SK-N-SH (cell line): Measurements from ENCODE around the gene FOXI1. TPM values are rescaled to one million over a fixed set of nuclear protein-coding genes. Genes with fewer than 3 reads are reported as not detected.

ENCODE experiments used
- CTCF ChIA-PET: fragments of 300-600, 350-600 bp; formaldehyde crosslinking; extraction: SDS; loops from one replicate; lab custom pipeline; 2021; lab: Yijun Ruan, JAX
- POLR2A ChIA-PET: fragments of 350-600 bp; sonication (Branson Sonifier 250); formaldehyde crosslinking; extraction: SDS; loops from one replicate; lab custom pipeline; 2020; ENCODE audit warnings: antibody characterized with exemption, inconsistent platforms; lab: Yijun Ruan, JAX
- DNase-seq: peaks from one replicate; pipeline ENCODE4 v3.0.0; 2012
- H2AFZ ChIP-seq: fragments of 200-600 bp; sonication (generic); 2 replicates; pipeline ENCODE4 v1.8.1; 2016; ENCODE audit warnings: antibody characterized with exemption, mild to moderate bottlenecking, low read depth
- H3F3A ChIP-seq: fragments of 200-600 bp; sonication (generic); replicated peaks from 2 replicates; pipeline ENCODE3; 2016; ENCODE audit warnings: antibody characterized with exemption, mild to moderate bottlenecking; ENCODE audit not compliant: insufficient read depth
- H3K27ac ChIP-seq, 2 experiments: fragments of 200-500 bp in 1 of 2; fragments of 200-600 bp in 1 of 2; sonication (Bioruptor generic) in 1 of 2; sonication (generic), shearing (Covaris generic) in 1 of 2; 2 replicates each; pipeline versions ENCODE4 v1.5.1 to v1.6.1; 2014 to 2016; ENCODE audit warnings: low read depth in 2 of 2, inconsistent platforms in 1 of 2, low read length in 1 of 2, mild to moderate bottlenecking in 1 of 2, mixed read lengths in 1 of 2
- H3K27me3 ChIP-seq: fragments of 200-600 bp; sonication (generic), shearing (Covaris generic); 2 replicates; pipeline ENCODE4 v1.6.1; 2016; ENCODE audit warnings: mixed run types; ENCODE audit not compliant: insufficient read depth
- H3K36me3 ChIP-seq, 2 experiments: fragments of 200-500 bp in 1 of 2; fragments of 200-600 bp in 1 of 2; sonication (Bioruptor generic) in 1 of 2; sonication (generic) in 1 of 2; replicated peaks in 1 of 2; 2 replicates each; pipeline versions ENCODE3 to v1.5.1; 2014 to 2016; ENCODE audit warnings: low read length in 1 of 2, mild to moderate bottlenecking in 1 of 2; ENCODE audit not compliant: insufficient read depth in 2 of 2, control insufficient read depth in 1 of 2
- H3K4me1 ChIP-seq, 2 experiments: fragments of 200-500 bp in 1 of 2; fragments of 200-600 bp in 1 of 2; sonication (Bioruptor generic) in 1 of 2; sonication (generic), shearing (Covaris generic) in 1 of 2; 2 replicates each; pipeline versions ENCODE4 v1.5.1 to v1.6.1; 2014 to 2016; ENCODE audit warnings: low read depth in 1 of 2, low read length in 1 of 2, mixed run types in 1 of 2; ENCODE audit not compliant: insufficient read depth in 2 of 2, control insufficient read depth in 1 of 2
- H3K4me2 ChIP-seq: fragments of 200-600 bp; sonication (generic), shearing (Covaris generic); 2 replicates; pipeline ENCODE4 v1.6.1; 2017; ENCODE audit warnings: mixed run types
- H3K4me3 ChIP-seq, 2 experiments: fragments of 200-500 bp in 1 of 2; fragments of 200-600 bp in 1 of 2; sonication (Bioruptor generic) in 1 of 2; sonication (generic), shearing (Covaris generic) in 1 of 2; 2 replicates each; pipeline versions ENCODE4 v1.5.1 to v1.8.1; 2014 to 2016; ENCODE audit warnings: low read depth in 2 of 2, inconsistent platforms in 1 of 2, low read length in 1 of 2, mild to moderate bottlenecking in 1 of 2, mixed read lengths in 1 of 2, moderate library complexity in 1 of 2
- H3K79me2 ChIP-seq: fragments of 200-600 bp; sonication (generic); 2 replicates; pipeline ENCODE4 v1.8.1; 2017; ENCODE audit warnings: mild to moderate bottlenecking; ENCODE audit not compliant: insufficient read depth
- H3K9ac ChIP-seq: fragments of 200-600 bp; sonication (generic); 2 replicates; pipeline ENCODE4 v1.6.1; 2017; ENCODE audit warnings: mixed run types
- H3K9me2 ChIP-seq: fragments of 200-600 bp; sonication (generic); 2 replicates; pipeline ENCODE4 v1.6.1; 2017; ENCODE audit warnings: mixed run types
- H3K9me3 ChIP-seq: fragments of 200-600 bp; sonication (generic); 2 replicates; pipeline ENCODE4 v1.6.1; 2017; ENCODE audit warnings: mixed run types, mild to moderate bottlenecking, moderate library complexity
- H4K20me1 ChIP-seq: fragments of 200-600 bp; sonication (generic); 2 replicates; pipeline ENCODE4 v1.6.1; 2017; ENCODE audit warnings: mild to moderate bottlenecking, mixed run types; ENCODE audit not compliant: insufficient read depth
- ELF1 ChIP-seq: IDR thresholded peaks from 2 replicates; pipeline ENCODE4 v1.4.0; 2012
- EP300 ChIP-seq, 2 experiments: IDR thresholded peaks; 2 replicates each; pipeline versions ENCODE4 v1.4.0 to v1.6.1; 2012; ENCODE audit warnings: borderline replicate concordance in 1 of 2, low read depth in 1 of 2, low read length in 1 of 2
- FOSL2 ChIP-seq: IDR thresholded peaks from 2 replicates; pipeline ENCODE4 v1.4.0; 2012; ENCODE audit warnings: low read depth, mild to moderate bottlenecking, moderate library complexity, borderline replicate concordance
- GABPA ChIP-seq: IDR thresholded peaks from 2 replicates; pipeline ENCODE4 v1.4.0; 2012; ENCODE audit warnings: low read depth, mild to moderate bottlenecking
- MEF2A ChIP-seq: IDR thresholded peaks from 2 replicates; pipeline ENCODE4 v1.4.0; 2012; ENCODE audit warnings: low read depth, borderline replicate concordance
- NRF1 ChIP-seq: IDR thresholded peaks from 2 replicates; pipeline ENCODE4 v1.6.1; 2012; ENCODE audit warnings: low read depth, mild to moderate bottlenecking, low read length
- RCOR1 ChIP-seq: fragments of 150-350 bp; IDR thresholded peaks from 2 replicates; pipeline ENCODE4 v1.6.1; 2017; ENCODE audit warnings: antibody characterized with exemption, low read length
- RFX5 ChIP-seq: IDR thresholded peaks from 2 replicates; pipeline ENCODE4 v1.6.1; 2012; ENCODE audit warnings: mild to moderate bottlenecking, improper control_type of control experiment, low read length
- TCF12 ChIP-seq: IDR thresholded peaks from 2 replicates; pipeline ENCODE4 v1.4.0; 2012
- TEAD4 ChIP-seq: IDR thresholded peaks from 2 replicates; pipeline ENCODE4 v1.4.0; 2012; ENCODE audit warnings: mild to moderate bottlenecking, borderline replicate concordance; ENCODE audit not compliant: insufficient read depth
- YY1 ChIP-seq: IDR thresholded peaks from 2 replicates; pipeline ENCODE4 v1.4.0; 2012; ENCODE audit warnings: low read depth, mild to moderate bottlenecking
- WGBS: methylation state at CpG from one replicate; pipeline ENCODE4 v1.1.6; 2017; ENCODE audit warnings: low lambda C conversion rate; 5-methylcytosine and 5-hydroxymethylcytosine counted together
- polyA plus RNA-seq, 3 experiments: library from polyadenylated mRNA; depleted of rRNA; stranded (reverse); fragments of >200 nt; gene quantifications; 2 replicates each; pipeline ENCODE4 v1.2.3, GENCODE V29; 2012
- TF ChIP-seq, protein P1 (sequence below): fragments of 150-350 bp; IDR thresholded peaks from 2 replicates; pipeline ENCODE4 v1.6.1; 2017; ENCODE audit warnings: antibody characterized with exemption, low read length, low read depth, borderline replicate concordance
- TF ChIP-seq, protein P2 (sequence below): IDR thresholded peaks from 2 replicates; pipeline ENCODE4 v1.4.0; 2012; ENCODE audit warnings: low read depth, borderline replicate concordance
- TF ChIP-seq, protein P3 (sequence below): IDR thresholded peaks from 2 replicates; pipeline ENCODE4 v1.4.0; 2012; ENCODE audit warnings: low read depth
- TF ChIP-seq, protein P4 (sequence below): IDR thresholded peaks from 2 replicates; pipeline ENCODE4 v1.4.0; 2012; ENCODE audit warnings: low read depth, borderline replicate concordance
- TF ChIP-seq, protein P5 (sequence below): IDR thresholded peaks from 2 replicates; pipeline ENCODE4; 2012

FOXI1 gene
- polyA plus RNA-seq, 1 of the 3 experiments (the other 2 are of a cell fraction), result not detected

DNA sequence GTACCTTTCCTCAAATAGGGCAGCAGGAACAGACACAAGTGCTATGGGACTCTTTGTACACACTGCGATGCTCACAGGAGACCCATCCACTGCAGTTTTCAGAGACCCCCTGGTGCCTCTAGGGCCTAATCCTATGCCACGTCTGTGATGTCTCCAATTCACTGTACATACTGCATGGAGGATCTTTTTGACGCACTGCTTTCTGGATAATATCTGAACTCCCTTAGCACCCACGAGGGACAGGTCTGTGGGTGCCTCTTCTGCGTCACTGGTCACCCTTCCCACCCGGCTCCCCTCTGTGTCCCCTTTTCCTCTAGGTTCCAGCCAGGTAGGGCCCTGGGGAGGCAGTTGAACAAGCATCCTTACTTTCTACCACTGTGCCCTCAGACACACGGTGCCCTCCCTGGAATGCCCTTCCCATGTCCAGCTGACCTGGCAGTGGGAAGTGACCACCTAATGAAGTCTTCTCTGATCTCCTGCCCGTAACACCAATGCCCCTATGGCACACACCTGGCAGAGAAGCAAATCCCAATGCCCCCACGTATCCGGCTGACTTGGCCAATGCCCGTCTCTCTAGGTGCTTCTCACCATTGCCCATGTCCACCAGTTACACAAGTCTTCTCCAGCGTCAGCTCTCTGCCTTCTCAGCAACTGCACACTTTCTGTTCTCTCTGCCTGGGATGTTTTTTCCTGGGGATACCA, 41.5 kb downstream of the FOXI1 start:
- WGBS, result 72% methylated on average over 11 of the region's 12 CpGs
- no peak overlapping the region for H3K4me2 ChIP-seq
- no peak overlapping the region for H3K27ac ChIP-seq
- no peak for TF ChIP-seq MEF2A
- no peak for TF ChIP-seq NRF1
- TF ChIP-seq, protein P1, sequence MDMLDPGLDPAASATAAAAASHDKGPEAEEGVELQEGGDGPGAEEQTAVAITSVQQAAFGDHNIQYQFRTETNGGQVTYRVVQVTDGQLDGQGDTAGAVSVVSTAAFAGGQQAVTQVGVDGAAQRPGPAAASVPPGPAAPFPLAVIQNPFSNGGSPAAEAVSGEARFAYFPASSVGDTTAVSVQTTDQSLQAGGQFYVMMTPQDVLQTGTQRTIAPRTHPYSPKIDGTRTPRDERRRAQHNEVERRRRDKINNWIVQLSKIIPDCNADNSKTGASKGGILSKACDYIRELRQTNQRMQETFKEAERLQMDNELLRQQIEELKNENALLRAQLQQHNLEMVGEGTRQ, result no peak
- H3K36me3 ChIP-seq, result no peaks in the 10 kb centered on the region
- no peak overlapping the region for H3K4me3 ChIP-seq
- DNase-seq, result no peak
- H3K79me2 ChIP-seq, result no peaks in the 10 kb centered on the region
- H3K4me1 ChIP-seq, result peaks cover 2 to 16% of the 10 kb centered on the region in 2 experiments; a peak in 3 of 4 replicates
- no peaks in the 10 kb centered on the region for H3K27me3 ChIP-seq
- ChIA-PET POLR2A (no interaction called here), CTCF (no interaction called here)
- no peaks in the 10 kb centered on the region for H4K20me1 ChIP-seq
- no peaks in the 10 kb centered on the region for H3K9me2 ChIP-seq
- H3F3A ChIP-seq, result peaks cover 14% of the 10 kb centered on the region
- no peak overlapping the region for H2AFZ ChIP-seq
- H3K9ac ChIP-seq, result no peak overlapping the region
- H3K9me3 ChIP-seq, result no peaks in the 10 kb centered on the region

DNA sequence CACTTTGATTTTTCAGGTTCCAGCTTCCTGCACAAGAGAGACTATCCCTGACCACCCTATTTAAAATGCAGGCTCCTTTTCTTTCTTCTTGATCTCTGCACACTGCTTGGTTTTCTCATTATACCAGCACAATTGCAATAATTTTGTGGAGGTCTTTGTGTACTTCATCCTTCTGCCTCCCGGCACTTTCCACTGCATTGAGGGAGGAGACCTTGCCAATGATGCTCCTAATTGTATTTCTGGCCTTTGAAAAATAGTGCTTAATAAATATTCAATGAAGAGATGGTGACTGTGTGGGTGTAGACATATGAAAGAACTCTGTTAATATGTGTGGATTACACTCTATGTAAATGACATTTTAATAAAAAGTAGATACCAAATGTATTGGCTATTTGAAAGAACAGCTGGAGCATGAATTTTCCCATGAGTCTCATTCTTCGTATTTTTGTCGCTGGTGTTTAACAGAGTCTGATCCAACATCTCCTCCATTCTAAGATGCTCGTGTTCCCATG, 42.1 kb downstream of the FOXI1 start:
- H3K4me2 ChIP-seq, result no peak overlapping the region
- WGBS, result 77% methylated on average over 4 of the region's 4 CpGs
- ChIA-PET CTCF (no interaction called here), POLR2A (no interaction called here)
- peaks cover 2 to 16% of the 10 kb centered on the region in 2 experiments; a peak in 3 of 4 replicates for H3K4me1 ChIP-seq
- no peaks in the 10 kb centered on the region for H3K79me2 ChIP-seq
- no peaks in the 10 kb centered on the region for H3K27me3 ChIP-seq
- no peak overlapping the region for H3K4me3 ChIP-seq
- H3K9me2 ChIP-seq, result no peaks in the 10 kb centered on the region
- DNase-seq, result no peak
- H4K20me1 ChIP-seq, result no peaks in the 10 kb centered on the region
- H3K27ac ChIP-seq, result no peak overlapping the region
- no peaks in the 10 kb centered on the region for H3K36me3 ChIP-seq
- H3K9me3 ChIP-seq, result no peaks in the 10 kb centered on the region
- H3F3A ChIP-seq, result peaks cover 14% of the 10 kb centered on the region
- H3K9ac ChIP-seq, result no peak overlapping the region
- no peak overlapping the region for H2AFZ ChIP-seq
- no peak for TF ChIP-seq FOSL2
- TF ChIP-seq, protein P2, sequence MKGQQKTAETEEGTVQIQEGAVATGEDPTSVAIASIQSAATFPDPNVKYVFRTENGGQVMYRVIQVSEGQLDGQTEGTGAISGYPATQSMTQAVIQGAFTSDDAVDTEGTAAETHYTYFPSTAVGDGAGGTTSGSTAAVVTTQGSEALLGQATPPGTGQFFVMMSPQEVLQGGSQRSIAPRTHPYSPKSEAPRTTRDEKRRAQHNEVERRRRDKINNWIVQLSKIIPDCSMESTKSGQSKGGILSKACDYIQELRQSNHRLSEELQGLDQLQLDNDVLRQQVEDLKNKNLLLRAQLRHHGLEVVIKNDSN, result no peak
- TF ChIP-seq YY1, result no peak
- no peak for TF ChIP-seq RCOR1
- no peak for TF ChIP-seq RFX5
- TF ChIP-seq, protein P3, sequence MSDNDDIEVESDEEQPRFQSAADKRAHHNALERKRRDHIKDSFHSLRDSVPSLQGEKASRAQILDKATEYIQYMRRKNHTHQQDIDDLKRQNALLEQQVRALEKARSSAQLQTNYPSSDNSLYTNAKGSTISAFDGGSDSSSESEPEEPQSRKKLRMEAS, result no peak
- no peak for TF ChIP-seq TCF12
- TF ChIP-seq NRF1, result no peak
- no peak for TF ChIP-seq TEAD4
- TF ChIP-seq ELF1, result no peak
- no peak for TF ChIP-seq MEF2A
- TF ChIP-seq EP300 (IDR thresholded peaks at IDR 0.05; ENCODE audit: borderline replicate concordance in 1 of 2, low read depth in 1 of 2, low read length in 1 of 2), result no peak
- TF ChIP-seq, protein P4, sequence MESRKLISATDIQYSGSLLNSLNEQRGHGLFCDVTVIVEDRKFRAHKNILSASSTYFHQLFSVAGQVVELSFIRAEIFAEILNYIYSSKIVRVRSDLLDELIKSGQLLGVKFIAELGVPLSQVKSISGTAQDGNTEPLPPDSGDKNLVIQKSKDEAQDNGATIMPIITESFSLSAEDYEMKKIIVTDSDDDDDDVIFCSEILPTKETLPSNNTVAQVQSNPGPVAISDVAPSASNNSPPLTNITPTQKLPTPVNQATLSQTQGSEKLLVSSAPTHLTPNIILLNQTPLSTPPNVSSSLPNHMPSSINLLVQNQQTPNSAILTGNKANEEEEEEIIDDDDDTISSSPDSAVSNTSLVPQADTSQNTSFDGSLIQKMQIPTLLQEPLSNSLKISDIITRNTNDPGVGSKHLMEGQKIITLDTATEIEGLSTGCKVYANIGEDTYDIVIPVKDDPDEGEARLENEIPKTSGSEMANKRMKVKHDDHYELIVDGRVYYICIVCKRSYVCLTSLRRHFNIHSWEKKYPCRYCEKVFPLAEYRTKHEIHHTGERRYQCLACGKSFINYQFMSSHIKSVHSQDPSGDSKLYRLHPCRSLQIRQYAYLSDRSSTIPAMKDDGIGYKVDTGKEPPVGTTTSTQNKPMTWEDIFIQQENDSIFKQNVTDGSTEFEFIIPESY, result no peak
- TF ChIP-seq, protein P1, result no peak
- no peak for TF ChIP-seq GABPA
- TF ChIP-seq, protein P5, sequence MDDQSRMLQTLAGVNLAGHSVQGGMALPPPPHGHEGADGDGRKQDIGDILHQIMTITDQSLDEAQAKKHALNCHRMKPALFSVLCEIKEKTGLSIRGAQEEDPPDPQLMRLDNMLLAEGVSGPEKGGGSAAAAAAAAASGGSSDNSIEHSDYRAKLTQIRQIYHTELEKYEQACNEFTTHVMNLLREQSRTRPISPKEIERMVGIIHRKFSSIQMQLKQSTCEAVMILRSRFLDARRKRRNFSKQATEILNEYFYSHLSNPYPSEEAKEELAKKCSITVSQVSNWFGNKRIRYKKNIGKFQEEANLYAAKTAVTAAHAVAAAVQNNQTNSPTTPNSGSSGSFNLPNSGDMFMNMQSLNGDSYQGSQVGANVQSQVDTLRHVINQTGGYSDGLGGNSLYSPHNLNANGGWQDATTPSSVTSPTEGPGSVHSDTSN, result no peak
